SK-N-SH (cell line): ENCODE measurements around the gene SULT1A1. TPM values are rescaled to one million over a fixed set of nuclear protein-coding genes. Genes with fewer than 3 reads are reported as not detected.
"Not testable (repeated sequence)": the region's sequence is repeated elsewhere in the genome, so short reads cannot be mapped to it uniquely, and the experiment has no call there.

Experiments used
- CTCF ChIA-PET: fragments of 300-600, 350-600 bp; formaldehyde crosslinking; extraction: SDS; loops from one replicate; lab custom pipeline; 2021; lab: Yijun Ruan, JAX
- POLR2A ChIA-PET: fragments of 350-600 bp; sonication (Branson Sonifier 250); formaldehyde crosslinking; extraction: SDS; loops from one replicate; lab custom pipeline; 2020; ENCODE audit warnings: antibody characterized with exemption, inconsistent platforms; lab: Yijun Ruan, JAX
- DNase-seq: peaks from one replicate; pipeline ENCODE4 v3.0.0; 2012
- H2AFZ ChIP-seq: fragments of 200-600 bp; sonication (generic); 2 replicates; pipeline ENCODE4 v1.8.1; 2016; ENCODE audit warnings: antibody characterized with exemption, mild to moderate bottlenecking, low read depth
- H3F3A ChIP-seq: fragments of 200-600 bp; sonication (generic); replicated peaks from 2 replicates; pipeline ENCODE3; 2016; ENCODE audit warnings: antibody characterized with exemption, mild to moderate bottlenecking; ENCODE audit not compliant: insufficient read depth
- H3K27ac ChIP-seq, 2 experiments: fragments of 200-500 bp in 1 of 2; fragments of 200-600 bp in 1 of 2; sonication (Bioruptor generic) in 1 of 2; sonication (generic), shearing (Covaris generic) in 1 of 2; 2 replicates each; pipeline versions ENCODE4 v1.5.1 to v1.6.1; 2014 to 2016; ENCODE audit warnings: low read depth in 2 of 2, inconsistent platforms in 1 of 2, low read length in 1 of 2, mild to moderate bottlenecking in 1 of 2, mixed read lengths in 1 of 2
- H3K27me3 ChIP-seq: fragments of 200-600 bp; sonication (generic), shearing (Covaris generic); 2 replicates; pipeline ENCODE4 v1.6.1; 2016; ENCODE audit warnings: mixed run types; ENCODE audit not compliant: insufficient read depth
- H3K36me3 ChIP-seq, 2 experiments: fragments of 200-500 bp in 1 of 2; fragments of 200-600 bp in 1 of 2; sonication (Bioruptor generic) in 1 of 2; sonication (generic) in 1 of 2; replicated peaks in 1 of 2; 2 replicates each; pipeline versions ENCODE3 to v1.5.1; 2014 to 2016; ENCODE audit warnings: low read length in 1 of 2, mild to moderate bottlenecking in 1 of 2; ENCODE audit not compliant: insufficient read depth in 2 of 2, control insufficient read depth in 1 of 2
- H3K4me1 ChIP-seq, 2 experiments: fragments of 200-500 bp in 1 of 2; fragments of 200-600 bp in 1 of 2; sonication (Bioruptor generic) in 1 of 2; sonication (generic), shearing (Covaris generic) in 1 of 2; 2 replicates each; pipeline versions ENCODE4 v1.5.1 to v1.6.1; 2014 to 2016; ENCODE audit warnings: low read depth in 1 of 2, low read length in 1 of 2, mixed run types in 1 of 2; ENCODE audit not compliant: insufficient read depth in 2 of 2, control insufficient read depth in 1 of 2
- H3K4me2 ChIP-seq: fragments of 200-600 bp; sonication (generic), shearing (Covaris generic); 2 replicates; pipeline ENCODE4 v1.6.1; 2017; ENCODE audit warnings: mixed run types
- H3K4me3 ChIP-seq, 2 experiments: fragments of 200-500 bp in 1 of 2; fragments of 200-600 bp in 1 of 2; sonication (Bioruptor generic) in 1 of 2; sonication (generic), shearing (Covaris generic) in 1 of 2; 2 replicates each; pipeline versions ENCODE4 v1.5.1 to v1.8.1; 2014 to 2016; ENCODE audit warnings: low read depth in 2 of 2, inconsistent platforms in 1 of 2, low read length in 1 of 2, mild to moderate bottlenecking in 1 of 2, mixed read lengths in 1 of 2, moderate library complexity in 1 of 2
- H3K79me2 ChIP-seq: fragments of 200-600 bp; sonication (generic); 2 replicates; pipeline ENCODE4 v1.8.1; 2017; ENCODE audit warnings: mild to moderate bottlenecking; ENCODE audit not compliant: insufficient read depth
- H3K9ac ChIP-seq: fragments of 200-600 bp; sonication (generic); 2 replicates; pipeline ENCODE4 v1.6.1; 2017; ENCODE audit warnings: mixed run types
- H3K9me2 ChIP-seq: fragments of 200-600 bp; sonication (generic); 2 replicates; pipeline ENCODE4 v1.6.1; 2017; ENCODE audit warnings: mixed run types
- H3K9me3 ChIP-seq: fragments of 200-600 bp; sonication (generic); 2 replicates; pipeline ENCODE4 v1.6.1; 2017; ENCODE audit warnings: mixed run types, mild to moderate bottlenecking, moderate library complexity
- H4K20me1 ChIP-seq: fragments of 200-600 bp; sonication (generic); 2 replicates; pipeline ENCODE4 v1.6.1; 2017; ENCODE audit warnings: mild to moderate bottlenecking, mixed run types; ENCODE audit not compliant: insufficient read depth
- WGBS: methylation state at CpG from one replicate; pipeline ENCODE4 v1.1.6; 2017; ENCODE audit warnings: low lambda C conversion rate; 5-methylcytosine and 5-hydroxymethylcytosine counted together
- polyA plus RNA-seq, 3 experiments: library from polyadenylated mRNA; depleted of rRNA; stranded (reverse); fragments of >200 nt; gene quantifications; 2 replicates each; pipeline ENCODE4 v1.2.3, GENCODE V29; 2012

The SULT1A1 gene
- polyA plus RNA-seq, 1 of the 3 experiments (the other 2 are of a cell fraction) = 0.13 TPM

- H3K4me1 ChIP-seq, CTCF ChIA-PET, H3K27ac ChIP-seq, H3K79me2 ChIP-seq, DNase-seq, H3F3A ChIP-seq, H3K36me3 ChIP-seq, H4K20me1 ChIP-seq, H3K4me2 ChIP-seq, H3K9me2 ChIP-seq, H2AFZ ChIP-seq, POLR2A ChIA-PET, H3K4me3 ChIP-seq, H3K9me3 ChIP-seq, H3K27me3 ChIP-seq, H3K9ac ChIP-seq: not testable (repeated sequence)
- WGBS = 14% methylated on average over 1 of the region's 5 CpGs
These were observed 28.5 kb upstream of the SULT1A1 start for GRCh38 chr16:28638359-28638758.

GRCh38 chr16:28637765-28638164 is 27.9 kb upstream of the SULT1A1 start, which contains the start of gene NPIPB8:
TSS of gene NPIPB8 (plus strand) at chr16:28638065. CDS start at chr16:28638361, 296 bp downstream.
- no CpG with 5 or more reads among the region's 1 CpG for WGBS
- H3K36me3 ChIP-seq, H3K27ac ChIP-seq, H3K9ac ChIP-seq, H4K20me1 ChIP-seq, DNase-seq, H3K79me2 ChIP-seq, H3K4me2 ChIP-seq, H2AFZ ChIP-seq, H3K4me3 ChIP-seq, H3K27me3 ChIP-seq, CTCF ChIA-PET, H3F3A ChIP-seq, H3K9me2 ChIP-seq, H3K4me1 ChIP-seq, H3K9me3 ChIP-seq, POLR2A ChIA-PET: not testable (repeated sequence)

GRCh38 chr16:28636093-28636823 is 26.4 kb upstream of the SULT1A1 start:
- H3K9me3 ChIP-seq, H2AFZ ChIP-seq, H4K20me1 ChIP-seq, H3K4me3 ChIP-seq, DNase-seq, H3K4me2 ChIP-seq, H3K27me3 ChIP-seq, H3K9me2 ChIP-seq, POLR2A ChIA-PET, CTCF ChIA-PET, H3K36me3 ChIP-seq, H3K9ac ChIP-seq, H3K79me2 ChIP-seq, H3F3A ChIP-seq, H3K4me1 ChIP-seq, H3K27ac ChIP-seq: not testable (repeated sequence)
- 18% methylated on average over 5 of the region's 5 CpGs for WGBS

- H3K9ac ChIP-seq, H2AFZ ChIP-seq, H4K20me1 ChIP-seq, H3K36me3 ChIP-seq, H3K4me1 ChIP-seq, H3F3A ChIP-seq, CTCF ChIA-PET, H3K4me2 ChIP-seq, H3K9me3 ChIP-seq, H3K4me3 ChIP-seq, POLR2A ChIA-PET, H3K9me2 ChIP-seq, DNase-seq, H3K27me3 ChIP-seq, H3K27ac ChIP-seq, H3K79me2 ChIP-seq: not testable (repeated sequence)
- WGBS = 32% methylated on average over 5 of the region's 5 CpGs
These were observed 21.1 kb upstream of the SULT1A1 start for GRCh38 chr16:28630905-28631304.
